IMR-90 (cell line): ENCODE results near the gene ATP9B. TPM values are rescaled to one million over a fixed set of nuclear protein-coding genes. Genes with fewer than 3 reads are reported as not detected.

ENCODE experiments used
- ATAC-seq: fragments of 200-7000 bp; cut with Tn5 transposase; 2 replicates; pipeline ENCODE4 v1.9.1; 2020; ENCODE audit warnings: low read depth, mild to moderate bottlenecking, moderate library complexity
- BruUV-seq: library from RNA; stranded (reverse); fragments of 400-500 nt; replicated peaks from 2 replicates; lab custom pipeline; 2021; lab: Mats Ljungman, UMichigan
- CTCF ChIA-PET: fragments of 300-600 bp; formaldehyde crosslinking; extraction: SDS; loops from one replicate; lab custom pipeline; 2021; ENCODE audit warnings: antibody characterized with exemption; lab: Yijun Ruan, JAX
- POLR2A ChIA-PET: fragments of 300-600 bp; sonication (Branson Sonifier 250); formaldehyde crosslinking; loops from one replicate; lab custom pipeline; 2022; ENCODE audit warnings: antibody characterized with exemption; ENCODE audit not compliant: unreplicated experiment; lab: Charles Lee
- DNase-seq: peaks from one replicate; pipeline ENCODE4 v3.0.0; 2013
- H2AFZ ChIP-seq: replicated peaks from 2 replicates; pipeline ENCODE3; 2013; ENCODE audit warnings: low read length, mild to moderate bottlenecking; ENCODE audit not compliant: poor library complexity
- H2AK5ac ChIP-seq: 2 replicates; pipeline ENCODE4 v1.6.1; 2013; ENCODE audit warnings: low read depth, low read length, inconsistent platforms
- H2AK9ac ChIP-seq: replicated peaks from 2 replicates; pipeline ENCODE3; 2013; ENCODE audit warnings: mild to moderate bottlenecking, low read depth, low read length, moderate library complexity; ENCODE audit not compliant: poor library complexity
- H2BK120ac ChIP-seq: 2 replicates; pipeline ENCODE4 v1.6.1; 2013; ENCODE audit warnings: low read depth, low read length, inconsistent platforms
- H2BK15ac ChIP-seq: 3 replicates; pipeline ENCODE4 v1.6.1; 2013; ENCODE audit warnings: low read depth, low read length, inconsistent platforms
- H2BK20ac ChIP-seq: 2 replicates; pipeline ENCODE4 v1.6.1; 2013; ENCODE audit warnings: low read depth, mild to moderate bottlenecking, inconsistent platforms, low read length, moderate library complexity
- H2BK5ac ChIP-seq: 2 replicates; pipeline ENCODE4 v1.6.1; 2013; ENCODE audit warnings: mild to moderate bottlenecking, low read depth, low read length, inconsistent platforms; ENCODE audit not compliant: poor library complexity, severe bottlenecking
- H3K14ac ChIP-seq: replicated peaks from 2 replicates; pipeline ENCODE4 v1.6.1; 2013; ENCODE audit warnings: low read depth, low read length, inconsistent platforms
- H3K18ac ChIP-seq: 2 replicates; pipeline ENCODE4 v1.6.1; 2013; ENCODE audit warnings: low read depth, low read length, control low read depth
- H3K23ac ChIP-seq: 2 replicates; pipeline ENCODE4 v1.6.1; 2013; ENCODE audit warnings: low read depth, low read length, inconsistent platforms
- H3K27ac ChIP-seq: 2 replicates; pipeline ENCODE4 v1.5.1; 2013; ENCODE audit warnings: mild to moderate bottlenecking, control low read depth, low read length; ENCODE audit not compliant: insufficient read depth
- H3K27me3 ChIP-seq: 2 replicates; pipeline ENCODE4 v1.6.1; 2013; ENCODE audit warnings: low read length; ENCODE audit not compliant: control insufficient read depth, insufficient read depth
- H3K36me3 ChIP-seq: 2 replicates; pipeline ENCODE4 v1.6.1; 2013; ENCODE audit warnings: low read length, mixed read lengths; ENCODE audit not compliant: control insufficient read depth, insufficient read depth
- H3K4ac ChIP-seq: 2 replicates; pipeline ENCODE4 v1.6.1; 2013; ENCODE audit warnings: low read depth, low read length, inconsistent platforms
- H3K4me1 ChIP-seq: 2 replicates; pipeline ENCODE4 v1.6.1; 2013; ENCODE audit warnings: low read length, mixed read lengths; ENCODE audit not compliant: control insufficient read depth, insufficient read depth
- H3K4me2 ChIP-seq: 2 replicates; pipeline ENCODE4 v1.6.1; 2013; ENCODE audit warnings: low read depth, mild to moderate bottlenecking, control low read depth, low read length, moderate library complexity
- H3K4me3 ChIP-seq: 2 replicates; pipeline ENCODE4 v1.5.1; 2013; ENCODE audit warnings: low read depth, mild to moderate bottlenecking, control low read depth, low read length, moderate library complexity; ENCODE audit not compliant: insufficient read depth
- H3K56ac ChIP-seq: 2 replicates; pipeline ENCODE4 v1.6.1; 2013; ENCODE audit warnings: low read length, inconsistent platforms; ENCODE audit not compliant: insufficient read depth; ENCODE audit errors: extremely low read depth
- H3K79me1 ChIP-seq, 2 experiments: 2 replicates each; pipeline ENCODE4 v1.6.1; 2013; ENCODE audit warnings: low read length in 2 of 2, inconsistent platforms in 1 of 2, low read depth in 1 of 2
- H3K9ac ChIP-seq: 2 replicates; pipeline ENCODE4 v1.6.1; 2013; ENCODE audit warnings: low read depth, low read length, control low read depth
- H3K9me1 ChIP-seq: 2 replicates; pipeline ENCODE4 v1.6.1; 2013; ENCODE audit warnings: low read length, inconsistent platforms; ENCODE audit not compliant: insufficient read depth
- H3K9me3 ChIP-seq: 2 replicates; pipeline ENCODE4 v1.6.1; 2013; ENCODE audit warnings: low read length; ENCODE audit not compliant: control insufficient read depth, insufficient read depth
- H4K20me1 ChIP-seq: 2 replicates; pipeline ENCODE4 v1.6.1; 2013; ENCODE audit warnings: low read length, inconsistent platforms; ENCODE audit not compliant: insufficient read depth
- H4K5ac ChIP-seq: 2 replicates; pipeline ENCODE4 v1.6.1; 2013; ENCODE audit warnings: mild to moderate bottlenecking, low read depth, low read length, control low read depth
- H4K8ac ChIP-seq, 2 experiments: 2 replicates each; pipeline ENCODE4 v1.6.1; 2013; ENCODE audit warnings: low read depth in 2 of 2, low read length in 2 of 2, control low read depth in 1 of 2, inconsistent platforms in 1 of 2
- H4K91ac ChIP-seq: 2 replicates; pipeline ENCODE4 v1.6.1; 2013; ENCODE audit warnings: low read depth, low read length, inconsistent platforms; ENCODE audit not compliant: insufficient read depth
- CEBPB ChIP-seq: IDR thresholded peaks from 2 replicates; pipeline ENCODE4 v1.6.1; 2012; ENCODE audit warnings: low read depth, low read length, improper control_type of control experiment
- CHD1 ChIP-seq: IDR thresholded peaks from 2 replicates; pipeline ENCODE4 v1.6.1; 2012; ENCODE audit warnings: low read depth, low read length, improper control_type of control experiment
- RAD21 ChIP-seq: IDR thresholded peaks from 2 replicates; pipeline ENCODE4 v1.6.1; 2012; ENCODE audit warnings: low read length, improper control_type of control experiment
- WGBS, 2 experiments: methylation state at CpG; one replicate each; pipeline versions ENCODE4 v1.1.5 to v1.1.7; 2013; ENCODE audit warnings: missing lambda C conversion rate in 2 of 2; ENCODE audit not compliant: insufficient read length in 1 of 2; ENCODE audit errors: extremely low coverage in 2 of 2; 5-methylcytosine and 5-hydroxymethylcytosine counted together
- dilution Hi-C: fragments of 300-500 bp; cut with HindIII; formaldehyde crosslinking; loops from one replicate; pipeline ENCODE4 v1.14.3; 2018; ENCODE audit warnings: low sequenced_read_pairs; ENCODE audit not compliant: unreplicated experiment
- in situ Hi-C: fragments of 300-500 bp; cut with MboI; formaldehyde crosslinking; loops from 3 replicates; pipeline ENCODE4 v1.14.3; 2019; ENCODE audit warnings: low sequenced_read_pairs, inconsistent platforms, mixed read lengths
- intact Hi-C: fragments of 100-400 bp; cut with micrococcal nuclease; formaldehyde crosslinking; loops from 2 replicates; pipeline ENCODE4 v1.10.0; 2022
- polyA plus RNA-seq, 3 experiments: library from polyadenylated mRNA; depleted of rRNA; stranded (reverse); fragments of >200 nt; gene quantifications; 2 replicates each; pipeline ENCODE4 v1.2.3, GENCODE V29; 2012; ENCODE audit warnings: low replicate concordance in 1 of 3
- total RNA-seq: library from RNA; depleted of rRNA; stranded (reverse); fragments of >200 nt; gene quantifications from 2 replicates; pipeline ENCODE4 v1.2.3, GENCODE V29; 2012

ATP9B gene
- total and polyA plus RNA-seq, 2 of the 4 experiments (the other 2 are of a cell fraction): 11.0 to 11.5 TPM

DNA sequence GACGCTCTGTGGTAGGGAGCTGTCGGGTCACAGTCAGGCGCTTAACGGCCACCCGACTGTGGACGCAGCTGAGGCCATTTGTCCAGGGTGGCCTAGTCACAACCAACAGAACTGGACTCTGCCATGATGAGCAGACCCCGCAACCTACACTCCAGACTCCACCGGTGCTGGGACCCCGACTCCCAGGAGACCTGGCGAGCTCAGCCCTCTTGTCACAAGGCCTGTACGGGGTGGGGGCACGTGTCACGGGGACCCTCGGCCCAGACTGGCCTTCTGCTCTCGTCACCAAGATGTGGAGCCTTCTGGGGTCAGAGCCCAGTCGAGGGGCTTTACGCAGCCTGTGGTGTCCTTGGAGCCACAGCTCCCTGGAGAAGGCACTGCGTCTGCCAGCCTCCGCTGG is 349.0 kb downstream of the ATP9B start:
- Histone ChIP-seq H3K79me1 (no peaks in the 10 kb centered on the region), H3K27ac (no peak overlapping the region), H2BK5ac (no peak overlapping the region), H2AK9ac (no peak overlapping the region), H3K9ac (no peak overlapping the region), H3K27me3 (no peaks in the 10 kb centered on the region), H3K23ac (no peak overlapping the region), H4K20me1 (no peaks in the 10 kb centered on the region), H3K56ac (no peak overlapping the region), H2AFZ (no peak overlapping the region), H3K9me1 (no peaks in the 10 kb centered on the region), H3K9me3 (no peaks in the 10 kb centered on the region), H3K36me3 (peaks cover 8% of the 10 kb centered on the region; the same call in 1 of the 2 replicates), H3K4me1 (no peaks in the 10 kb centered on the region; the same call in 1 of the 2 replicates), H4K8ac (no peak overlapping the region), H3K18ac (no peak overlapping the region), H2AK5ac (no peak overlapping the region), H3K4me2 (no peak overlapping the region), H3K4ac (no peak overlapping the region), H2BK120ac (no peak overlapping the region), H4K91ac (no peak overlapping the region), H3K14ac (no peak overlapping the region), H2BK20ac (no peak overlapping the region), H2BK15ac (no peak overlapping the region), H3K4me3 (no peak overlapping the region), H4K5ac (no peak overlapping the region)
- POLR2A ChIA-PET: interaction anchor here (0.5 kb wide), 1 partner anchor 25 kb away, joined by 4 read pairs; no protein-coding TSS in a partner anchor
- no TSS peak for BruUV-seq
- dilution Hi-C loops: no loop called here
- WGBS, 2 experiments: 95% methylated on average over 16 of the region's 19 CpGs; no CpG with 5 or more reads in 1 of the 2 experiments
- intact Hi-C loops: no loop called here
- ATAC-seq (no peak), DNase-seq (no peak)
- in situ Hi-C loops: no loop called here
- TF ChIP-seq CEBPB (no peak), RAD21 (no peak), CHD1 (no peak)
- CTCF ChIA-PET: no interaction called here
